ENCODE measurements around the gene MPZ. TPM values are rescaled to one million over a fixed set of nuclear protein-coding genes. Genes with fewer than 3 reads are reported as not detected.

MPZ gene
- total RNA-seq, 2 experiments from 2014 or later, result 4.6 to 5.3 TPM

- intact Hi-C loops (cut with DNase I, micrococcal nuclease), result loop anchor here (1.0 to 10.0 kb wide), 8 partner anchors 8 to 137 kb away; partner anchors contain the start of genes B4GALT3 (in 1 of the 2), CFAP126 (in 1 of the 2), NDUFS2 (in 1 of the 2) and TOMM40L (in 1 of the 2)
- CTCF ChIA-PET, result interaction anchor here (0.6 to 2.1 kb wide), 7 partner anchors 8 to 184 kb away, joined by 3 to 11 read pairs (median 4); partner anchors contain the start of gene TOMM40L
- POLR2A ChIA-PET, result interaction anchor here (1.1 kb wide), 2 partner anchors 9 to 89 kb away, joined by 4 read pairs; partner anchors contain the start of gene TOMM40L
- peak within 1 kb of the TSS; percentile 96 for H3K4me3 Mint-ChIP-seq
- peaks cover 21% of the 10 kb centered on the region for H3K4me1 Mint-ChIP-seq
- H3K36me3 Mint-ChIP-seq (ENCODE audit: low read depth), result peaks cover 2% of the 10 kb centered on the region
- peak within 1 kb of the TSS; percentile 96 for H3K27ac Mint-ChIP-seq
- H3K27me3 Mint-ChIP-seq, result no peaks in the 10 kb centered on the region
- ATAC-seq (peak; percentile 98), DNase-seq (peak; percentile 94)
- no peaks in the 10 kb centered on the region for H3K9me3 Mint-ChIP-seq (ENCODE audit: low read depth)
Measured at GRCh38 chr1:161314201-161314981, 4.6 kb upstream of the MPZ start, which contains the start of gene SDHC. SDHC (plus strand) TSS chr1:161314381; CDS start chr1:161314406, 25 bp downstream.

- intact Hi-C loops (cut with DNase I, micrococcal nuclease), result loop anchor here (1.0 to 10.0 kb wide), 8 partner anchors 7 to 136 kb away; partner anchors contain the start of genes B4GALT3 (in 1 of the 2), CFAP126 (in 1 of the 2), NDUFS2 (in 1 of the 2) and TOMM40L (in 1 of the 2)
- ATAC-seq (no peak), DNase-seq (no peak)
- no peaks in the 10 kb centered on the region for H3K9me3 Mint-ChIP-seq (ENCODE audit: low read depth)
- peaks cover 2% of the 10 kb centered on the region for H3K36me3 Mint-ChIP-seq (ENCODE audit: low read depth)
- ChIA-PET POLR2A (interaction anchor here (1.1 kb wide), 2 partner anchors 8 to 88 kb away, joined by 4 read pairs; partner anchors contain the start of gene TOMM40L), CTCF (interaction anchor here (0.6 to 2.1 kb wide), 9 partner anchors 7 to 183 kb away, joined by 3 to 11 read pairs (median 4); partner anchors contain the start of gene TOMM40L)
- peak overlapping the region; percentile 96 for H3K4me3 Mint-ChIP-seq
- H3K27ac Mint-ChIP-seq, result peak overlapping the region; percentile 96
- H3K27me3 Mint-ChIP-seq, result no peaks in the 10 kb centered on the region
- peaks cover 21% of the 10 kb centered on the region for H3K4me1 Mint-ChIP-seq
Measured at GRCh38 chr1:161313554-161314200, 3.9 kb upstream of the MPZ start.

GRCh38 chr1:161311595-161312181 lies 1.9 kb upstream of the MPZ start:
- ChIA-PET POLR2A (interaction anchor here (0.6 kb wide), 2 partner anchors 8 to 86 kb away, joined by 3 to 5 read pairs; no protein-coding TSS in a partner anchor), CTCF (interaction anchor here (1.3 kb wide), 1 partner anchor 20 kb away, joined by 3 read pairs; no protein-coding TSS in a partner anchor)
- DNase-seq, result no peak
- Mint-ChIP-seq H3K4me3 (no peak overlapping the region), H3K27ac (no peak overlapping the region), H3K36me3 (ENCODE audit: low read depth) (no peaks in the 10 kb centered on the region), H3K4me1 (peaks cover 28% of the 10 kb centered on the region), H3K9me3 (ENCODE audit: low read depth) (no peaks in the 10 kb centered on the region), H3K27me3 (no peaks in the 10 kb centered on the region)
- ATAC-seq, result no peak
- intact Hi-C loops (cut with DNase I, micrococcal nuclease), result loop anchor here in 1 of 2 experiments (5.0 to 10.0 kb wide), 2 partner anchors 53 to 76 kb away; partner anchors contain the start of gene CFAP126

- Mint-ChIP-seq H3K4me1 (peaks cover 33% of the 10 kb centered on the region), H3K27me3 (no peaks in the 10 kb centered on the region), H3K36me3 (ENCODE audit: low read depth) (peaks cover 3% of the 10 kb centered on the region), H3K9me3 (ENCODE audit: low read depth) (no peaks in the 10 kb centered on the region), H3K4me3 (no peak overlapping the region), H3K27ac (no peak overlapping the region)
- ATAC-seq (no peak), DNase-seq (no peak)
- CTCF ChIA-PET, result interaction anchor here (0.6 to 3.8 kb wide), 4 partner anchors 8 to 98 kb away, joined by 3 to 22 read pairs (median 3); no protein-coding TSS in a partner anchor
- intact Hi-C loops (cut with DNase I, micrococcal nuclease), result loop anchor here (2.0 to 5.0 kb wide), 3 partner anchors 75 to 189 kb away; partner anchors contain the start of genes NDUFS2 (in 1 of the 2), NIT1 (in 1 of the 2) and PFDN2 (in 1 of the 2)
- POLR2A ChIA-PET, result no interaction called here
Measured at GRCh38 chr1:161307892-161308638, 1.7 kb downstream of the MPZ start.

- peaks cover 3% of the 10 kb centered on the region for H3K36me3 Mint-ChIP-seq (ENCODE audit: low read depth)
- no peaks in the 10 kb centered on the region for H3K27me3 Mint-ChIP-seq
- peak overlapping the region; percentile 15 for H3K4me3 Mint-ChIP-seq
- intact Hi-C loops (cut with DNase I, micrococcal nuclease), result loop anchor here (2.0 to 5.0 kb wide), 3 partner anchors 76 to 188 kb away; partner anchors contain the start of genes NDUFS2 (in 1 of the 2), NIT1 (in 1 of the 2) and PFDN2 (in 1 of the 2)
- DNase-seq, result peak; percentile 18
- CTCF ChIA-PET, result interaction anchor here (1.0 to 3.8 kb wide), 3 partner anchors 9 to 141 kb away, joined by 3 to 22 read pairs (median 3); partner anchors contain the start of gene PPOX
- no peak for ATAC-seq
- peak overlapping the region; percentile 53 for H3K27ac Mint-ChIP-seq
- no peaks in the 10 kb centered on the region for H3K9me3 Mint-ChIP-seq (ENCODE audit: low read depth)
- peaks cover 34% of the 10 kb centered on the region for H3K4me1 Mint-ChIP-seq
- POLR2A ChIA-PET, result no interaction called here
Measured at GRCh38 chr1:161307230-161307768, 2.5 kb downstream of the MPZ start.

GRCh38 chr1:161305867-161306519 lies 3.8 kb downstream of the MPZ start:
- Mint-ChIP-seq H3K27me3 (no peaks in the 10 kb centered on the region), H3K4me3 (peak overlapping the region; percentile 96), H3K4me1 (peaks cover 34% of the 10 kb centered on the region), H3K27ac (peak overlapping the region; percentile 88), H3K9me3 (ENCODE audit: low read depth) (no peaks in the 10 kb centered on the region), H3K36me3 (ENCODE audit: low read depth) (peaks cover 3% of the 10 kb centered on the region)
- CTCF ChIA-PET, result interaction anchor here (0.6 to 3.8 kb wide), 13 partner anchors 8 to 140 kb away, joined by 3 to 22 read pairs (median 4); partner anchors contain the start of genes PPOX, SDHC and TOMM40L
- DNase-seq (peak; percentile 91), ATAC-seq (peak; percentile 98)
- intact Hi-C loops (cut with DNase I, micrococcal nuclease), result loop anchor here (1.0 to 5.0 kb wide), 5 partner anchors 8 to 187 kb away; partner anchors contain the start of genes SDHC (in 2 of the 2), NDUFS2 (in 1 of the 2), NIT1 (in 1 of the 2) and PFDN2 (in 1 of the 2)
- POLR2A ChIA-PET, result interaction anchor here (0.6 to 1.5 kb wide), 4 partner anchors 8 to 140 kb away, joined by 3 to 4 read pairs (median 4); partner anchors contain the start of genes PPOX, SDHC and TOMM40L

GRCh38 chr1:161304927-161305866 lies 4.6 kb downstream of the MPZ start:
- Mint-ChIP-seq H3K27ac (peak overlapping the region; percentile 88), H3K36me3 (ENCODE audit: low read depth) (peaks cover 3% of the 10 kb centered on the region), H3K4me3 (peak overlapping the region; percentile 96), H3K9me3 (ENCODE audit: low read depth) (no peaks in the 10 kb centered on the region), H3K27me3 (no peaks in the 10 kb centered on the region), H3K4me1 (peaks cover 34% of the 10 kb centered on the region)
- intact Hi-C loops (cut with DNase I, micrococcal nuclease), result loop anchor here (5.0 kb wide), 2 partner anchors 103 to 127 kb away; partner anchors contain the start of gene NDUFS2 (in 1 of the 2)
- ChIA-PET POLR2A (interaction anchor here (0.6 to 1.5 kb wide), 3 partner anchors 9 to 139 kb away, joined by 3 to 4 read pairs (median 4); partner anchors contain the start of genes PPOX and SDHC), CTCF (interaction anchor here (0.6 to 3.8 kb wide), 12 partner anchors 9 to 134 kb away, joined by 3 to 22 read pairs (median 4); partner anchors contain the start of genes SDHC and TOMM40L)
- DNase-seq (peak; percentile 34), ATAC-seq (no peak)

GRCh38 chr1:161300478-161300877 lies 9.3 kb downstream of the MPZ start:
- ChIA-PET CTCF (interaction anchor here (1.9 kb wide), 1 partner anchor 74 kb away, joined by 4 read pairs; the partner anchor contains the start of gene TOMM40L), POLR2A (interaction anchor here (0.6 kb wide), 1 partner anchor 75 kb away, joined by 4 read pairs; no protein-coding TSS in a partner anchor)
- Mint-ChIP-seq H3K4me3 (no peak overlapping the region), H3K9me3 (ENCODE audit: low read depth) (no peaks in the 10 kb centered on the region), H3K27ac (no peak overlapping the region), H3K4me1 (peaks cover 17% of the 10 kb centered on the region), H3K27me3 (no peaks in the 10 kb centered on the region), H3K36me3 (ENCODE audit: low read depth) (no peaks in the 10 kb centered on the region)
- DNase-seq (no peak), ATAC-seq (no peak)
- intact Hi-C loops (cut with DNase I, micrococcal nuclease), result loop anchor here in 1 of 2 experiments (5.0 kb wide), 1 partner anchor 132 kb away; no protein-coding TSS in a partner anchor

Measured in activated CD4-positive, alpha-beta T cell treated with anti-CD3 and anti-CD28 coated beads for 36 hours (primary cell).